Endothelial cell of umbilical vein (primary cell): ENCODE results near the gene USP30. TPM values are rescaled to one million over a fixed set of nuclear protein-coding genes. Genes with fewer than 3 reads are reported as not detected.
"Not testable (repeated sequence)": the region's sequence is repeated elsewhere in the genome, so short reads cannot be mapped to it uniquely, and the experiment has no call there.

Experiments used
- BruUV-seq: library from RNA; stranded (reverse); fragments of 400-500 nt; replicated peaks from 2 replicates; lab custom pipeline; 2021; lab: Mats Ljungman, UMichigan
- CTCF ChIA-PET: fragments of 300-600, 350-600 bp; sonication (Branson Sonifier 250); formaldehyde crosslinking; loops from one replicate; lab custom pipeline; 2021; ENCODE audit warnings: antibody characterized with exemption, inconsistent platforms; lab: Charles Lee
- POLR2A ChIA-PET: fragments of 300-600, 350-600 bp; sonication (Branson Sonifier 250); formaldehyde crosslinking; loops from one replicate; lab custom pipeline; 2021; ENCODE audit warnings: antibody characterized with exemption, inconsistent platforms; lab: Charles Lee
- DNase-seq: peaks from one replicate; pipeline ENCODE4 v3.0.0-alpha.2; 2011; ENCODE audit warnings: low read depth, low spot score
- FAIRE-seq: peaks from 2 replicates; lab custom pipeline; 2011; peaks lifted over from hg19 to GRCh38; lab: Jason Lieb, UNC
- H2AFZ ChIP-seq: 2 replicates; pipeline ENCODE4 v1.6.0; 2012; ENCODE audit warnings: low read depth, low read length, control low read depth, inconsistent platforms
- H3K27ac ChIP-seq: 2 replicates; pipeline ENCODE4 v1.5.1; 2011; ENCODE audit warnings: low read depth, mild to moderate bottlenecking, control low read depth, low read length, moderate library complexity; ENCODE audit not compliant: insufficient read depth
- H3K27me3 ChIP-seq, 2 experiments: 2 replicates each; pipeline versions ENCODE4 v1.6.0 to v1.6.1; 2011; ENCODE audit warnings: low read length in 2 of 2, mixed read lengths in 1 of 2; ENCODE audit not compliant: control insufficient read depth in 2 of 2, insufficient read depth in 2 of 2
- H3K36me3 ChIP-seq, 2 experiments: 2 replicates in 1 of 2; 3 replicates in 1 of 2; pipeline ENCODE4 v1.5.1; 2011; ENCODE audit warnings: low read length in 2 of 2, mild to moderate bottlenecking in 1 of 2, moderate library complexity in 1 of 2; ENCODE audit not compliant: control insufficient read depth in 2 of 2, insufficient read depth in 2 of 2; ENCODE audit errors: extremely low read depth in 1 of 2
- H3K4me1 ChIP-seq: 3 replicates; pipeline ENCODE4 v1.5.1; 2011; ENCODE audit warnings: mild to moderate bottlenecking, low read length; ENCODE audit not compliant: control insufficient read depth, insufficient read depth; ENCODE audit errors: extremely low read depth
- H3K4me2 ChIP-seq: 2 replicates; pipeline ENCODE4 v1.6.1; 2011; ENCODE audit warnings: low read length, control low read depth, mixed read lengths; ENCODE audit not compliant: insufficient read depth
- H3K4me3 ChIP-seq, 3 experiments: fragments of 200-600 bp in 1 of 3; sonication (generic), shearing (Covaris generic) in 1 of 3; replicated peaks in 1 of 3; 2 replicates each; pipeline ENCODE4 v1.5.1; 2011 to 2016; ENCODE audit warnings: control low read depth in 3 of 3, low read length in 3 of 3, mild to moderate bottlenecking in 2 of 3, inconsistent platforms in 1 of 3, low read depth in 1 of 3, moderate library complexity in 1 of 3; ENCODE audit not compliant: insufficient read depth in 1 of 3
- H3K79me2 ChIP-seq: 2 replicates; pipeline ENCODE4 v1.6.0; 2012; ENCODE audit warnings: low read length, inconsistent platforms; ENCODE audit not compliant: control insufficient read depth, insufficient read depth
- H3K9ac ChIP-seq: replicated peaks from 2 replicates; pipeline ENCODE3; 2011; ENCODE audit warnings: low read length, control low read depth; ENCODE audit not compliant: insufficient read depth; ENCODE audit errors: extremely low read depth
- H3K9me1 ChIP-seq: replicated peaks from 3 replicates; pipeline ENCODE4 v1.6.0; 2011; ENCODE audit warnings: mild to moderate bottlenecking, low read length; ENCODE audit not compliant: control insufficient read depth, insufficient read depth; ENCODE audit errors: extremely low read depth
- H3K9me3 ChIP-seq: replicated peaks from 2 replicates; pipeline ENCODE4 v1.5.1; 2012; ENCODE audit warnings: low read length, inconsistent platforms; ENCODE audit not compliant: control insufficient read depth, insufficient read depth
- H4K20me1 ChIP-seq: replicated peaks from 2 replicates; pipeline ENCODE3; 2011; ENCODE audit warnings: mild to moderate bottlenecking, low read length; ENCODE audit not compliant: control insufficient read depth, insufficient read depth; ENCODE audit errors: extremely low read depth
- GATA2 ChIP-seq: IDR thresholded peaks from 2 replicates; pipeline ENCODE4 v1.7.0; 2011; ENCODE audit warnings: low read depth, mild to moderate bottlenecking, moderate library complexity, mixed read lengths, low read length; ENCODE audit not compliant: insufficient read length, insufficient read depth
- MAX ChIP-seq: IDR thresholded peaks from 2 replicates; pipeline ENCODE4 v1.6.1; 2011; ENCODE audit not compliant: insufficient read depth, insufficient read length
- POLR2AphosphoS5 ChIP-seq: IDR thresholded peaks from 2 replicates; pipeline ENCODE4 v1.6.1; 2012; ENCODE audit warnings: low read depth, mild to moderate bottlenecking, control low read depth, low read length, moderate library complexity; ENCODE audit not compliant: insufficient read depth
- dilution Hi-C: fragments of 300-500 bp; cut with MboI; formaldehyde crosslinking; loops from one replicate; pipeline ENCODE4 v1.15.0; 2019; ENCODE audit warnings: low sequenced_read_pairs; ENCODE audit not compliant: extremely low pct_ligation_motif_present
- intact Hi-C: fragments of 100-400 bp; cut with micrococcal nuclease; formaldehyde crosslinking; loops from one replicate; pipeline ENCODE4 v1.10.0; 2022
- polyA plus RNA-seq, 4 experiments: library from polyadenylated mRNA; depleted of rRNA in 3 of 4; stranded (reverse) in 3 of 4; unstranded in 1 of 4; fragments of >200 nt; gene quantifications; 2 replicates each; pipeline versions ENCODE4 v1.2.1 to v1.2.3, GENCODE V29; 2011 to 2012; ENCODE audit warnings: missing spikeins in 1 of 4
- total RNA-seq: library from RNA; stranded (reverse); gene quantifications from 2 replicates; pipeline ENCODE4 v1.2.3, GENCODE V29; 2021

Gene USP30
- total and polyA plus RNA-seq, 2 donors (not counting 3 experiments of a cell fraction or from before 2014, with no cell fraction given): 14.2 to 24.3 TPM

GRCh38 chr12:109027767-109028166, 24.6 kb upstream of the USP30 start:
- dilution Hi-C loops: no loop called here
- Histone ChIP-seq H4K20me1 (no peaks in the 10 kb centered on the region), H3K9me1 (no peaks in the 10 kb centered on the region), H3K79me2 (no peaks in the 10 kb centered on the region), H3K4me2 (no peak overlapping the region), H3K27me3 (no peaks in the 10 kb centered on the region), H3K27ac (no peak overlapping the region), H2AFZ (no peak overlapping the region), H3K9me3 (no peaks in the 10 kb centered on the region), H3K4me3 (no peak overlapping the region), H3K9ac (no peak overlapping the region), H3K4me1 (no peaks in the 10 kb centered on the region), H3K36me3 (no peaks in the 10 kb centered on the region)
- no peak for FAIRE-seq
- BruUV-seq: no TSS peak
- ChIA-PET CTCF (no interaction called here), POLR2A (no interaction called here)
- no peak for DNase-seq
- TF ChIP-seq GATA2: no peak
- no peak for TF ChIP-seq POLR2AphosphoS5
- TF ChIP-seq MAX: no peak
- intact Hi-C loops: loop anchor here (2.0 kb wide), 1 partner anchor 53 kb away; no protein-coding TSS in a partner anchor

GRCh38 chr12:109028624-109029023, 23.8 kb upstream of the USP30 start:
- dilution Hi-C loops, H3K4me2 ChIP-seq, H3K79me2 ChIP-seq, DNase-seq, H2AFZ ChIP-seq, intact Hi-C loops, H3K4me3 ChIP-seq, H3K9me3 ChIP-seq, BruUV-seq, FAIRE-seq, POLR2A ChIA-PET, H3K9ac ChIP-seq, H3K9me1 ChIP-seq, H4K20me1 ChIP-seq, H3K36me3 ChIP-seq, H3K4me1 ChIP-seq, H3K27ac ChIP-seq, H3K27me3 ChIP-seq: not testable (repeated sequence)
- CTCF ChIA-PET: interaction anchor here (0.6 kb wide), 1 partner anchor 454 kb away, joined by 3 read pairs; no protein-coding TSS in a partner anchor
